GM12891 (cell line): ENCODE measurements around the gene GALNT7.

ENCODE experiments used
- POLR2A ChIP-seq: IDR thresholded peaks from 2 replicates; pipeline ENCODE4 v1.6.1; 2011; ENCODE audit warnings: low read depth, low read length, control low read depth
- POLR2AphosphoS5 ChIP-seq: IDR thresholded peaks from 2 replicates; pipeline ENCODE4 v1.6.1; 2011; ENCODE audit warnings: low read depth, low read length, control low read depth
- TAF1 ChIP-seq: IDR thresholded peaks from 2 replicates; pipeline ENCODE4 v1.6.1; 2011; ENCODE audit warnings: low read depth, low read length, control low read depth

DNA sequence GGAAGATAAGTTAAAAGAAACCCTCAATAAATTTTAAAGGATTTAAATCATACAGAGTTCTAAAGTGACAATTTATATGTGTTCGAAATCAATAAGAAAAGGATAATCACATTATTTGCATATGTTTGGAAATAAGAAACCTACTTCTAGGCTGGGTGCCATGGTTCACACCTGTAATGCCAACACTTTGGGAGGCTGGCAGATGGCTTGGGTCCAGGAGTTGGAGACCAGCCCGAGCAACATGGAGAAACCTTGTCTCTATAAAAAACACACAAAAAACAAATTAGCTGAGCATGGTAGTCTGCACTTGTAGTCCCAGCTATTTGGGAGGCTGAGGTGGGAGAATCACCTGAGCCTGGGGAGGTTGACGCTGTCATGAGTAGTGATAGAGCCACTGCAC is 194.1 kb downstream of the GALNT7 start:
- no peak for TF ChIP-seq POLR2A
- no peak for TF ChIP-seq POLR2AphosphoS5
- TF ChIP-seq TAF1 = no peak
